ENCODE data around the gene TMEM270.

Gene TMEM270

GRCh38 chr7:73890555-73891147 lies 29.7 kb downstream of the TMEM270 start:
- DNase-seq = no peak

- DNase-seq = no peak
Observed at GRCh38 chr7:73891178-73891885, 30.4 kb downstream of the TMEM270 start.

GRCh38 chr7:73892003-73892999 lies 31.3 kb downstream of the TMEM270 start:
- DNase-seq = no peak

GRCh38 chr7:73893342-73894101 lies 32.6 kb downstream of the TMEM270 start:
- no peak for DNase-seq

GRCh38 chr7:73894166-73894565 lies 33.2 kb downstream of the TMEM270 start:
- DNase-seq = no peak

GRCh38 chr7:73894733-73895551 lies 34.0 kb downstream of the TMEM270 start:
- no peak for DNase-seq

- no peak for DNase-seq
Observed at GRCh38 chr7:73895626-73896025, 34.7 kb downstream of the TMEM270 start.

GRCh38 chr7:73896454-73896853 lies 35.5 kb downstream of the TMEM270 start:
- no peak for DNase-seq

GRCh38 chr7:73899731-73900142 lies 38.8 kb downstream of the TMEM270 start:
- no peak for DNase-seq

GRCh38 chr7:73900286-73900685 lies 39.3 kb downstream of the TMEM270 start:
- DNase-seq = no peak

- no peak for DNase-seq
Observed at GRCh38 chr7:73901231-73901822, 40.4 kb downstream of the TMEM270 start.

- no peak for DNase-seq
Observed at GRCh38 chr7:73901823-73902597, 41.1 kb downstream of the TMEM270 start.

GRCh38 chr7:73903321-73904218 lies 42.6 kb downstream of the TMEM270 start:
- no peak for DNase-seq

- no peak for DNase-seq
Observed at GRCh38 chr7:73904219-73905137, 43.5 kb downstream of the TMEM270 start.

- no peak for DNase-seq
Observed at GRCh38 chr7:73905360-73905759, 44.4 kb downstream of the TMEM270 start.

- no peak for DNase-seq
Observed at GRCh38 chr7:73906874-73907273, 45.9 kb downstream of the TMEM270 start.

GRCh38 chr7:73907554-73908122 lies 46.7 kb downstream of the TMEM270 start:
- no peak for DNase-seq

GRCh38 chr7:73908123-73908611 lies 47.2 kb downstream of the TMEM270 start:
- no peak for DNase-seq

Data from DMS79 (cell line).